ENCODE results near the gene WEE1. TPM values are rescaled to one million over a fixed set of nuclear protein-coding genes. Genes with fewer than 3 reads are reported as not detected.

WEE1 gene
- 10 to 100 TPM; 28.3 to 45.6 (median 39.4) TPM for total RNA-seq (2021; fragmentation: NEBNext Ultra II Directional; extraction: Animal tissue kit (Norgen Biotek cat#: 25700))
- long read RNA-seq, partial matches to known transcripts: 5 of 8 reads
- long read RNA-seq, other reads (novel, unspliced or antisense): 3 of 8 reads

- H3K4me1 Mint-ChIP-seq (ENCODE audit: low read depth): peaks cover 57% of the 10 kb centered on the region
- H3K27me3 Mint-ChIP-seq (ENCODE audit: insufficient read depth): peaks cover 19% of the 10 kb centered on the region
- H3K9me3 Mint-ChIP-seq: no peaks in the 10 kb centered on the region; the same call in 1 of the 2 replicates
- peak within 1 kb of the TSS; percentile 100 for H3K27ac Mint-ChIP-seq
- peaks cover 36% of the 10 kb centered on the region for H3K36me3 Mint-ChIP-seq (ENCODE audit: low read depth)
- TF ChIP-seq, protein P1, sequence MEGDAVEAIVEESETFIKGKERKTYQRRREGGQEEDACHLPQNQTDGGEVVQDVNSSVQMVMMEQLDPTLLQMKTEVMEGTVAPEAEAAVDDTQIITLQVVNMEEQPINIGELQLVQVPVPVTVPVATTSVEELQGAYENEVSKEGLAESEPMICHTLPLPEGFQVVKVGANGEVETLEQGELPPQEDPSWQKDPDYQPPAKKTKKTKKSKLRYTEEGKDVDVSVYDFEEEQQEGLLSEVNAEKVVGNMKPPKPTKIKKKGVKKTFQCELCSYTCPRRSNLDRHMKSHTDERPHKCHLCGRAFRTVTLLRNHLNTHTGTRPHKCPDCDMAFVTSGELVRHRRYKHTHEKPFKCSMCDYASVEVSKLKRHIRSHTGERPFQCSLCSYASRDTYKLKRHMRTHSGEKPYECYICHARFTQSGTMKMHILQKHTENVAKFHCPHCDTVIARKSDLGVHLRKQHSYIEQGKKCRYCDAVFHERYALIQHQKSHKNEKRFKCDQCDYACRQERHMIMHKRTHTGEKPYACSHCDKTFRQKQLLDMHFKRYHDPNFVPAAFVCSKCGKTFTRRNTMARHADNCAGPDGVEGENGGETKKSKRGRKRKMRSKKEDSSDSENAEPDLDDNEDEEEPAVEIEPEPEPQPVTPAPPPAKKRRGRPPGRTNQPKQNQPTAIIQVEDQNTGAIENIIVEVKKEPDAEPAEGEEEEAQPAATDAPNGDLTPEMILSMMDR (IDR thresholded peaks at IDR 0.05): no peak
- peak within 1 kb of the TSS; percentile 87 for H3K4me3 Mint-ChIP-seq
- peak; percentile 98 for DNase-seq
Measured at GRCh38 chr11:9573052-9573774, at the start of gene WEE1. Gene WEE1 (plus strand): TSS chr11:9573670. CDS start chr11:9573934, 264 bp downstream.

DNA sequence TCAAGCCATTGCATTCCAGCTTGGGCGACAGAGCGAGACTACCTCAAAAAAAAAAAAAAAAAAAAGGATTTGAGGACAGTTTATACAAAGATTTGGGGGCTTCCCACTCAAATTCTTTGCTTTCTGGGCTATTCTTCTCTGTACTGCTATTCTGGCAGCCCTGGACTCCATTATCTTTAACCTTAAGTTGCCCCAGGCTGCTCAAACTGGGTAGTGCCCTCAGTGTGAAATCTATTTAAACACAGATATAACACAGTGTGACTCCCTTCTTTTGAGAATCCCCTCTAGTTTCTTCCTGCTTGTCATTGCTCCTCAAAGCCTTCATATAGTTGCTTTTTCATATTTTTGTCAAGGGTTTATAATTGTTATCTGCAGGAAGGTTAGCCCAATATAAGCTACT, 49.5 kb upstream of the WEE1 start:
- peaks cover 36% of the 10 kb centered on the region for H3K4me1 Mint-ChIP-seq (ENCODE audit: low read depth)

GRCh38 chr11:9525116-9525515, 48.4 kb upstream of the WEE1 start:
- Mint-ChIP-seq H3K4me1 (ENCODE audit: low read depth) (peaks cover 39% of the 10 kb centered on the region), H3K27me3 (ENCODE audit: insufficient read depth) (no peaks in the 10 kb centered on the region)

More for the DNA sequence above, 49.5 kb upstream of the WEE1 start:
- DNase-seq: no peak
- H3K36me3 Mint-ChIP-seq (ENCODE audit: low read depth): peaks cover 6% of the 10 kb centered on the region; the same call in 1 of the 2 replicates
- no peak overlapping the region for H3K4me3 Mint-ChIP-seq
- no peak overlapping the region for H3K27ac Mint-ChIP-seq
- TF ChIP-seq, protein P1 (IDR thresholded peaks at IDR 0.05): no peak
- no peaks in the 10 kb centered on the region for H3K27me3 Mint-ChIP-seq (ENCODE audit: insufficient read depth)
- no peaks in the 10 kb centered on the region for H3K9me3 Mint-ChIP-seq

GRCh38 chr11:9527481-9528135, 45.9 kb upstream of the WEE1 start:
- no peaks in the 10 kb centered on the region; the same call in 1 of the 2 replicates for H3K27me3 Mint-ChIP-seq (ENCODE audit: insufficient read depth)
- peak overlapping the region; percentile 71 for H3K4me3 Mint-ChIP-seq
- TF ChIP-seq, protein P1 (IDR thresholded peaks at IDR 0.05): no peak
- peak overlapping the region; percentile 79 for H3K27ac Mint-ChIP-seq
- H3K9me3 Mint-ChIP-seq: no peaks in the 10 kb centered on the region
- peaks cover 40% of the 10 kb centered on the region for H3K4me1 Mint-ChIP-seq (ENCODE audit: low read depth)
- peak; percentile 61 for DNase-seq
- peaks cover 6% of the 10 kb centered on the region; the same call in 1 of the 2 replicates for H3K36me3 Mint-ChIP-seq (ENCODE audit: low read depth)

More at GRCh38 chr11:9525116-9525515, 48.4 kb upstream of the WEE1 start:
- no peaks in the 10 kb centered on the region for H3K9me3 Mint-ChIP-seq
- no peak overlapping the region for H3K27ac Mint-ChIP-seq
- DNase-seq: no peak
- TF ChIP-seq, protein P1 (IDR thresholded peaks at IDR 0.05): no peak
- peaks cover 6% of the 10 kb centered on the region; the same call in 1 of the 2 replicates for H3K36me3 Mint-ChIP-seq (ENCODE audit: low read depth)
- H3K4me3 Mint-ChIP-seq: no peak overlapping the region

DNA sequence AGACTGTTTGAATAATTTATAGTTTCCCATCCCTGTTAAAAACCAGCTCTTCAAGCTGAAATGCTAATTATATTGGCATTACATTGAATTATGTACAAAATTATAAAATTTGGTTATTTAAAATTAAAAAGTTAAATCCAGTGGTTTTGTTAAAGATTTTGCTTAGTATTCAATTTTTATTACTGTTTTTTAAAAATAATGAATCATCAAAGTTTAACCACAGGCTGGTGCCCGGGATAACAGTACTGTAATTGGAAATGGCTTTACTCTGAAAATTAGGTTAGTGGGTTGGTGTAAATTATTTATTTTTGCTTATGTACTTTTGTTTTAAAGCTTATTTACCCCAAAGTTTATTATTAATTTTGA, 45.4 kb upstream of the WEE1 start:
- no peaks in the 10 kb centered on the region; the same call in 1 of the 2 replicates for H3K27me3 Mint-ChIP-seq (ENCODE audit: insufficient read depth)
- DNase-seq: no peak
- H3K9me3 Mint-ChIP-seq: no peaks in the 10 kb centered on the region
- H3K4me1 Mint-ChIP-seq (ENCODE audit: low read depth): peaks cover 42% of the 10 kb centered on the region
- H3K36me3 Mint-ChIP-seq (ENCODE audit: low read depth): peaks cover 6% of the 10 kb centered on the region; the same call in 1 of the 2 replicates
- no peak overlapping the region for H3K4me3 Mint-ChIP-seq
- TF ChIP-seq, protein P1 (IDR thresholded peaks at IDR 0.05): no peak
- peak overlapping the region; percentile 79; the same call in 1 of the 2 replicates for H3K27ac Mint-ChIP-seq

All from HFFc6 (cell line).